ENCODE measurements around the gene FOCAD.

DNA sequence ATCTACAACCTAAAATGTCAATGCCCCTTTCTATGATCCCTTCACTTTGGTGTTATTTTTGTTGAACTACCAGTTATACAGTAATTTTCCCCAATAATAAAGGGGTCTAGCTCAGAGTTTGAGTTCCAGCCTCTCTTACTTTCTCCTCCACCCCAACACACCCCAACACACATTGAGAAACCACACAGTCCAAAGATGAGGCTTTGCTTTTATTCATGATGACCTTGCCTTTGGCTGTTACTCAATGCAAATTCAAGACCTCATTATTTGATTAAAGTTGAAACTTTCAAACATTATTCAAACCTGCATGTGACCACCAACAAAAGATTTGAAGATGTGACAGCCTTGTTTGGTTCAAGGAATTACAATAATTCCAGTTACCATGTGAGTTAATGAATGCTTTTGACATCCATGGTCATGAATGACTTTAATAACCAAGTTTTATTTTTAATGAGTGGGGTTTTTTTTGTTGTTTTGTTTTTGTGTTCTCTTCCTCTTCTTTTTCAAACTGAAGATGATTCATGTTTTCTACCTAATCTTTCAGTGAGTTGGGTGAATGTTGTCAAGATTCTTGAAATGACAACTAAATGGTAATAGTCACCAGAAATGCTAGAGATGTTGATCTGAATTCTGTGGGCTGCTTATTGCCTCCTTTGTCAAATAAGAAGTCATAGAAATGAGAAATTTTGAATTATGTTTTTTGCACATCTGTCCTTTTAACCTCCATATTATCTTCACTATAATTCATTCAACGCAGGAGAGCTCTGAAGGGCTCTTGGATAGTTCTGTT, 241.4 kb downstream of the FOCAD start:
- TF ChIP-seq CTCF (IDR thresholded peaks at IDR 0.05) (no peak), EZH2phosphoT487 (IDR thresholded peaks at IDR 0.05) (no peak), EZH2 (IDR thresholded peaks at IDR 0.05) (no peak)

Data from neural progenitor cell (in vitro differentiated cells).